ENCODE measurements around the gene PPM1D.

GRCh38 chr17:60555786-60556185 lies 44.2 kb upstream of the PPM1D start:
- TF ChIP-seq CTCF (conservative IDR thresholded peaks at IDR 0.05 in 1 of 2, IDR thresholded peaks at IDR 0.05 in 1 of 2; ENCODE audit: extremely low read depth in 1 of 2, insufficient read depth in 1 of 2, low read depth in 1 of 2, low read length in 2 of 2), result no peak
- no peak for TF ChIP-seq EZH2 (IDR thresholded peaks at IDR 0.05; ENCODE audit: borderline replicate concordance, low read length)
